Keratinocyte (primary cell): ENCODE results near the gene SH3D19.

Source experiments
- EZH2 ChIP-seq: IDR thresholded peaks from one replicate; pipeline ENCODE4 v1.6.1; 2012; ENCODE audit warnings: inconsistent platforms, mild to moderate bottlenecking, low read length, moderate library complexity
- TF ChIP-seq, protein P1 (sequence below), 3 experiments: IDR thresholded peaks in 1 of 3; conservative IDR thresholded peaks in 1 of 3; optimal IDR thresholded peaks in 1 of 3; 2 replicates in 2 of 3; 3 replicates in 1 of 3; pipeline versions ENCODE3 to v1.5.1; 2011; ENCODE audit warnings: low read length in 3 of 3, mild to moderate bottlenecking in 3 of 3, moderate library complexity in 2 of 3, control low read depth in 1 of 3, inconsistent platforms in 1 of 3; ENCODE audit not compliant: insufficient read depth in 2 of 3; ENCODE audit errors: extremely low read depth in 1 of 3

DNA sequence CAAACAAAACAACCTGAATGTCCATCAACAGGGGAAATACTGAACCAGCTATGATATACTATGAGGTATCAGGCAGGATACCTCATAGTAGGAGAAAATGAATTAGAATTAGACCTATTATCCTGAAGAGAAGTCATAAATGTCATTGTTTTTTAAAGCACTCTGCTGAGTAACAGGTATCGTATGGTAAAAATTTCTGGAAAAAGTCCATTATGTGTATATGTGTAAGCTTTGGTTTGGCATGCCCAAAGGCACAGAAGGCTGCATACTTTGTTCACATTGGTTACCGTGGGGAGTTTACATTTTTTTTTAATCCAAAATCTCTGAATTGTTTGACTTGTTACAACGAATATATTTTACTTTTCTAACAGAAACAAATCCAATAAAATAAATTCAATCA is 155.5 kb downstream of the SH3D19 start:
- TF ChIP-seq, protein P1, sequence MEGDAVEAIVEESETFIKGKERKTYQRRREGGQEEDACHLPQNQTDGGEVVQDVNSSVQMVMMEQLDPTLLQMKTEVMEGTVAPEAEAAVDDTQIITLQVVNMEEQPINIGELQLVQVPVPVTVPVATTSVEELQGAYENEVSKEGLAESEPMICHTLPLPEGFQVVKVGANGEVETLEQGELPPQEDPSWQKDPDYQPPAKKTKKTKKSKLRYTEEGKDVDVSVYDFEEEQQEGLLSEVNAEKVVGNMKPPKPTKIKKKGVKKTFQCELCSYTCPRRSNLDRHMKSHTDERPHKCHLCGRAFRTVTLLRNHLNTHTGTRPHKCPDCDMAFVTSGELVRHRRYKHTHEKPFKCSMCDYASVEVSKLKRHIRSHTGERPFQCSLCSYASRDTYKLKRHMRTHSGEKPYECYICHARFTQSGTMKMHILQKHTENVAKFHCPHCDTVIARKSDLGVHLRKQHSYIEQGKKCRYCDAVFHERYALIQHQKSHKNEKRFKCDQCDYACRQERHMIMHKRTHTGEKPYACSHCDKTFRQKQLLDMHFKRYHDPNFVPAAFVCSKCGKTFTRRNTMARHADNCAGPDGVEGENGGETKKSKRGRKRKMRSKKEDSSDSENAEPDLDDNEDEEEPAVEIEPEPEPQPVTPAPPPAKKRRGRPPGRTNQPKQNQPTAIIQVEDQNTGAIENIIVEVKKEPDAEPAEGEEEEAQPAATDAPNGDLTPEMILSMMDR (optimal IDR thresholded peaks at IDR 0.05 in 1 of 3, IDR thresholded peaks at IDR 0.05 in 1 of 3, conservative IDR thresholded peaks at IDR 0.05 in 1 of 3; ENCODE audit: extremely low read depth in 1 of 3, insufficient read depth in 2 of 3, low read length in 3 of 3): no peak
- TF ChIP-seq EZH2: no peak
